ENCODE results near the gene GXYLT1.

DNA sequence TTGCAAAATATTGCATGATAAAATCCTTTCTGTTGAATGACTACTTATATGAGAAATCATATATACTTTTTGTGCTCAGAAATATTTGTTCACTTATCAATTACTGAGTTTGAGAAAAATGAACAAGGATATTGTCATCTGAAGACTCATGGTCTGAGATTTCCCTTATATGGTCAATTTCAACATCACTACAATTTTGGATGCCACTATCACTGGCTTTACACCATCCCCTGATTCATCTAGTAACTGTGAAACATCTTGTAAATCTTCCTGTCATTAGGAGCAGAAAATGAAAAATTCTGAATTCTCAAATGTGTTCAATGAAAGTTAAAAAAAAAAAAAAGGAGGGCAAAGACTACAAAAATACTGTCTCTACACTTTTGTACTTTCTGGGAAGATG lies 21.8 kb upstream of the GXYLT1 start:
- TF ChIP-seq CTCF (IDR thresholded peaks at IDR 0.05) (no peak), EP300 (IDR thresholded peaks at IDR 0.05) (no peak), POLR2A (IDR thresholded peaks at IDR 0.05) (no peak)

Data from sigmoid colon (tissue), 4 donors.